Fibroblast of mammary gland (primary cell): ENCODE measurements around the gene FLYWCH2.

ENCODE experiments used
- DNase-seq: peaks from one replicate; pipeline ENCODE4 v3.0.0-alpha.2; 2010; ENCODE audit warnings: low read depth
- H3K4me3 ChIP-seq: 2 replicates; pipeline ENCODE4 v1.5.1; 2011; ENCODE audit warnings: low read depth, mild to moderate bottlenecking, low read length, moderate library complexity; ENCODE audit not compliant: control insufficient read depth
- TF ChIP-seq, protein P1 (sequence below): conservative IDR thresholded peaks from 2 replicates; pipeline ENCODE4 v1.5.1; 2011; ENCODE audit warnings: low read depth, low read length, inconsistent platforms; ENCODE audit not compliant: control insufficient read depth, insufficient read depth

Gene FLYWCH2

DNA sequence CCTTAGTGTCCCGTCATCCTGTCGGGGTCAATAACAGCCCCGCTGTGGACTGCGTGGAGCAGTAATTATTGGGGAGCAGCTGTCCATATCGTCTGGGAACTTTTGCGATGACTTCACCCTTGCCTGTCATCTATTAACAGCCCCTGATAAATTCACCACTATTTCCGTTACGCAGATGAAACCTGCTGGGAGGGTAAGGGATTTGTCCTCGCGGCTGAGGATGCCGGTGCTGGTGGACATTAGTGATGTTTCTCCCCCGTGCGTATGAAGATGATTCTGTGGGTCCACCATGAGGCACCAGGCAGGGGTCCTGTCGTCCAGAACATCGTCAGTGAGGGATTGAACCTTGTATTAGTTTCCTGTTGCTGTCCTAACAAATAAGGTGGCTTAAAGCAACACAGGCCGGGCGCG lies 1.0 kb downstream of the FLYWCH2 start:
- DNase-seq: peak; percentile 36
- peak overlapping the region; percentile 78 for H3K4me3 ChIP-seq
- TF ChIP-seq, protein P1, sequence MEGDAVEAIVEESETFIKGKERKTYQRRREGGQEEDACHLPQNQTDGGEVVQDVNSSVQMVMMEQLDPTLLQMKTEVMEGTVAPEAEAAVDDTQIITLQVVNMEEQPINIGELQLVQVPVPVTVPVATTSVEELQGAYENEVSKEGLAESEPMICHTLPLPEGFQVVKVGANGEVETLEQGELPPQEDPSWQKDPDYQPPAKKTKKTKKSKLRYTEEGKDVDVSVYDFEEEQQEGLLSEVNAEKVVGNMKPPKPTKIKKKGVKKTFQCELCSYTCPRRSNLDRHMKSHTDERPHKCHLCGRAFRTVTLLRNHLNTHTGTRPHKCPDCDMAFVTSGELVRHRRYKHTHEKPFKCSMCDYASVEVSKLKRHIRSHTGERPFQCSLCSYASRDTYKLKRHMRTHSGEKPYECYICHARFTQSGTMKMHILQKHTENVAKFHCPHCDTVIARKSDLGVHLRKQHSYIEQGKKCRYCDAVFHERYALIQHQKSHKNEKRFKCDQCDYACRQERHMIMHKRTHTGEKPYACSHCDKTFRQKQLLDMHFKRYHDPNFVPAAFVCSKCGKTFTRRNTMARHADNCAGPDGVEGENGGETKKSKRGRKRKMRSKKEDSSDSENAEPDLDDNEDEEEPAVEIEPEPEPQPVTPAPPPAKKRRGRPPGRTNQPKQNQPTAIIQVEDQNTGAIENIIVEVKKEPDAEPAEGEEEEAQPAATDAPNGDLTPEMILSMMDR: no peak

DNA sequence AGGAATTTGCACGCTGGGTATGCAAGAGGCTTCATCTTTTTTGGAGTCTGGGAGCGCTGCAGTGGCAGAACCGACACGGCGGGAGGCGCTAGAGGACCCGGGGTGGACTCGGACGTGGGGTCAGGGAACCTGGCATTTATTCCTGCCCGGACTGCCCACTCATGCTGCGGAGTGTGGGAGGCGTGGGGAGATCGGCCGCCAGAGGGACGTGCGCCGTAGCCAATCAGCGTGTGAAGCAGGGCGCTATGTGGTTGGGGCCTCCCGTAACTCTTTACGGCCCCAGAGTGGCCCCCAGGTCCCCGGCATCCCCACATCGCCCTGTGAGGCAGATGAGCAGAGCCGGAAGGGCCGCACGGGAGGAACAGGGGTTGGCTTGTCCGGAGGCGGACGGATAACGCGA lies 11.2 kb downstream of the FLYWCH2 start:
- DNase-seq: peak; percentile 26
- no peak overlapping the region for H3K4me3 ChIP-seq
- TF ChIP-seq, protein P1: peak; percentile 32

DNA sequence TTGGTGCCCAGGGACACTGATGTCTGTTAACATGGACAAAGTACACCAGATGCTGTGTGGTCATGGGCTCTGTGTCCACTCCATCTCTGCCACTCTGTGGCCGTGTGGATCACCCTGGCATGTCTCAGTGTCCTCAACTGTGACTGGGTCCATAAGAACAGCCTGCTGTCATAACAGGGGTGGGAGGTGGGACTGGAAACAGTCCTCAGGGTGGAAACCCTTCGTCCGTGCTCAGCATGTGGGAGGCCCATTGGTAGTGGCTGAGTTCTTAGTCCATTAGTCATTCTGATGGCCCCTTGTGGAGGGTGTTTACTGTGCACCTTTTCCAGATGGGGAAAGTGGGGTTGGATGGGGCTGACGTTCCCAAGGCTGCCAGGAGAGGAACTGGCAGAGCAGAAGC lies 12.8 kb downstream of the FLYWCH2 start:
- H3K4me3 ChIP-seq: no peak overlapping the region
- DNase-seq: peak; percentile 15
- TF ChIP-seq, protein P1: no peak

- H3K4me3 ChIP-seq: no peak overlapping the region
- TF ChIP-seq, protein P1: no peak
- DNase-seq: no peak
Measured at GRCh38 chr16:2896480-2897010, 13.5 kb downstream of the FLYWCH2 start.

DNA sequence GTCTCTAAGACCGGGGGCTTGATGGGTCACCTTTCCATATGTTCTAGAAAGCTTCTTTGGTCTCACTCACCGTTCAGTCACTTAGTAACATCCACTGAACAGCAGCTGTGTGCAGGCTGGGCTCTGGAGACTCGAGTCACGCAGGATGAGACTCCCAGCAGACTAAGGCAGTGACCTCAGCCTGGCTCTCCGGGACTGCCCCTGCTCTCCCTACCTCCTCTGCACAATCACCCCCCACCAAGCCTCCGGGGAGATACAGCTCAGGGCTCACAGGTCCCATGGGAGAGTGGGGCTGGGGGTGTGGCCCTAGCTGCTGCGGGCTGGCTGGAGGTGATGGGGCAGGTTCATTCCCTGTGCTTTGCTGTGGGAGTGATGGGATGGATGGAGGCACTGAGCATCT lies 14.1 kb downstream of the FLYWCH2 start:
- TF ChIP-seq, protein P1: no peak
- peak; percentile 39 for DNase-seq
- H3K4me3 ChIP-seq: no peak overlapping the region

- no peak for DNase-seq
- no peak overlapping the region for H3K4me3 ChIP-seq
- TF ChIP-seq, protein P1: no peak
Measured at GRCh38 chr16:2898831-2899563, 16.0 kb downstream of the FLYWCH2 start.
